Measurements from ENCODE around the gene PNPLA3.

DNA sequence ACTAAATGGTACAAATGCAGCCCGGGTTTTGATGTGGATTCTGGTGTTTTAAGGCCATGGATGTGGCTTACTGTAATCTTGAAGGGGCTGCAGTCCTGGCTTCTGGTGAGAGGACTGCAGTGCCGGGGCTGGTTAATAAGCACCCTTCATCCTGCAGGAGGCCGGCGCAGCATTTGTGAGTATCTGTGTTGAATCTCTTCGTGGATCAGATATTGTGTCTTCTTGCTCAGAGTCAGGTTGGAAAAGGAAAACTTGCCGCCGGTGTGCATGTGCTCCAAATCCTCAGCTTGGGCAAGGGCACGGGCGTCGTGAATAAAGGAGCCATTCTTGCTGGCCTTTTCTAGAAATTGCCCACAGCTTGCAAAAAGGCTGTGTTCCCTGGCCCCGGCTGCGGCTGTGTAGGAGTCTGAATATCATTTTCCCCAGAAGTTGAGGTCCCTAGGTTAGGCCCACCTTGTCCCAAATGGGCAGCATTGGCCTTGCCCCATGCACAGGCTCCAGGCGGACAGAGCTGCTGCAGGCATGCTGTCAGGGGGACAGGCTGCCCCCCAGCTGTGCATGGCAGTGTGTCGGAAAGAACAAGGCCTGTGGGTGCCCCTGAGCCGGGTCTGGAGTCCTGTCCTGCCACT, 71.6 kb downstream of the PNPLA3 start:
- TF ChIP-seq, protein P1, sequence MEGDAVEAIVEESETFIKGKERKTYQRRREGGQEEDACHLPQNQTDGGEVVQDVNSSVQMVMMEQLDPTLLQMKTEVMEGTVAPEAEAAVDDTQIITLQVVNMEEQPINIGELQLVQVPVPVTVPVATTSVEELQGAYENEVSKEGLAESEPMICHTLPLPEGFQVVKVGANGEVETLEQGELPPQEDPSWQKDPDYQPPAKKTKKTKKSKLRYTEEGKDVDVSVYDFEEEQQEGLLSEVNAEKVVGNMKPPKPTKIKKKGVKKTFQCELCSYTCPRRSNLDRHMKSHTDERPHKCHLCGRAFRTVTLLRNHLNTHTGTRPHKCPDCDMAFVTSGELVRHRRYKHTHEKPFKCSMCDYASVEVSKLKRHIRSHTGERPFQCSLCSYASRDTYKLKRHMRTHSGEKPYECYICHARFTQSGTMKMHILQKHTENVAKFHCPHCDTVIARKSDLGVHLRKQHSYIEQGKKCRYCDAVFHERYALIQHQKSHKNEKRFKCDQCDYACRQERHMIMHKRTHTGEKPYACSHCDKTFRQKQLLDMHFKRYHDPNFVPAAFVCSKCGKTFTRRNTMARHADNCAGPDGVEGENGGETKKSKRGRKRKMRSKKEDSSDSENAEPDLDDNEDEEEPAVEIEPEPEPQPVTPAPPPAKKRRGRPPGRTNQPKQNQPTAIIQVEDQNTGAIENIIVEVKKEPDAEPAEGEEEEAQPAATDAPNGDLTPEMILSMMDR (conservative IDR thresholded peaks at IDR 0.05): no peak
- TF ChIP-seq ZFX (IDR thresholded peaks at IDR 0.05): no peak
